DOHH2 (cell line): Measurements from ENCODE around the gene UBE2Q1.

ENCODE experiments used
- CTCF ChIP-seq: fragments of 200-600 bp; sonication (generic); IDR thresholded peaks from one replicate; pipeline ENCODE4 v1.5.1; 2014; ENCODE audit warnings: antibody characterized with exemption, mild to moderate bottlenecking, low read depth, low read length; ENCODE audit not compliant: poor library complexity, severe bottlenecking
- EZH2phosphoT487 ChIP-seq: fragments of 200-600 bp; sonication (generic); IDR thresholded peaks from 2 replicates; pipeline ENCODE4 v1.6.1; 2017; ENCODE audit warnings: borderline replicate concordance, mild to moderate bottlenecking, antibody characterized with exemption, low read length, moderate library complexity, mixed read lengths

GRCh38 chr1:154572468-154573167 is 14.2 kb upstream of the UBE2Q1 start:
- no peak for TF ChIP-seq CTCF
- no peak for TF ChIP-seq EZH2phosphoT487
